HuH-7 (cell line): ENCODE measurements around the gene ABCB10.
"Not testable (repeated sequence)": the region's sequence is repeated elsewhere in the genome, so short reads cannot be mapped to it uniquely, and the experiment has no call there.

ENCODE experiments used
- DNase-seq: peaks from one replicate; pipeline ENCODE4 v3.0.0; 2011; ENCODE audit warnings: low spot score

ABCB10 gene

DNA sequence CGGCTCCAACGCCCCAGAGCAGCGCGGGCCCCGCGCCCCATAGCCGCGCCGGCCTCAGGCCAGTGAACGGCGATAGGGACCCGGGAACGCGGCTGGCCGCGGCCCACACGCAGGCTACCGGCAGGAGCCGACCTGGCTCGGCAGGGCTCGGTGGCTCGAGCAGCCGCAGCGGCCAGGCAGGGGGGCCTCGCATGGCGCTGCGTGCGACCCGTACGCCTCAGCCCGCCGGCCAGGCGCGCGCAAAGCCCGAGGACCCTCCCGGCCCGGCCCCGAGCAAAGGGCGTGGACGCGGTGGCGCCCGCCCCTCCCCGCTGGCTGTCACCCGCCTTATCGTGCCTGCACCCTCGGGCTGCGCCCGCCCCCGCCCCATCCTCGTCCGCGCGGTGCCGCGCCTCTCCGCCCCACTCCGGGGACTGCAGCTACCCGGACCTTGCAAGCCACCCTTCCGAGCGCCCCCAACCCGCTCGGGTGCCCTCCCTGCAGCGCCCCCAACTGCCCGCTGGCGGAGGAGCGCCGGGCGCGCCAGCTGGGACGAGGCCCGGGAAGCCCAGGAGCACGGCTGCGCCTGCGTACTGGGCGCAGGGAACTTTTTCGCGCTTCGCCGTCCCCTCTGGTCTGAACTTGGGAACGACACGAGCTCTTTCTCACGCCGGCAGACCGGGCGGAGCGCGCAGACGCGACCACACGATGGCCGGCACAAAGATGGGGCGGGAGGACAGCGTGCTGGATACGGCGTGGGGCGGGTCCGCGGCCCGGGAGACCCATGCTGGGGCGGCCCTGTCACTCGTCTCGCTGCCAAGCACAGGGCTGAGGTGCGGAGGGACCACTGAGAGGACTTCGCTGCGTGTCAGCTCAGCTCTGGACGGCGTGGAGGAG lies at the start of gene ABCB10:
Gene ABCB10 (minus strand): TSS at position 248 of the 876 bp plus-strand sequence. CDS start 55 bp downstream, at position 193.
- DNase-seq: peak; percentile 98

DNA sequence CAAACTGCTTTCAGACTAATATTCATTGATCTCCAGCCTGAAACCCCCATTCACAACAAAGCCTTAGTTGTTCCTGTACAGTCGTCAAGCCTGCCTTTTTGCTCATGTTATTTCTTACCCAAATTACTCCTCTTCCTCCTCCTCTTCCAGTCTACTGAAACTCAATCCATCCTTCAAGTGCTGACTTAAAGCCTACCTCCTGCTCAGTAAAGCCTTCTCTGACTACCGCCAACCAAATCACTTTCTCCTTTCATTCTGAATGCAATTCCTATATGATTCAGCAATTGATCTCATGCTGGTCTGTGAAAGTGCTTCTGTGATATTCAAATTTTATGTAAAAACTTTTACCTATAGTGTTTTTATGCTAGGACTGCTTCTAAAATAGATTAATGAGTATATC lies 48.9 kb upstream of the ABCB10 start:
- DNase-seq: no peak

DNA sequence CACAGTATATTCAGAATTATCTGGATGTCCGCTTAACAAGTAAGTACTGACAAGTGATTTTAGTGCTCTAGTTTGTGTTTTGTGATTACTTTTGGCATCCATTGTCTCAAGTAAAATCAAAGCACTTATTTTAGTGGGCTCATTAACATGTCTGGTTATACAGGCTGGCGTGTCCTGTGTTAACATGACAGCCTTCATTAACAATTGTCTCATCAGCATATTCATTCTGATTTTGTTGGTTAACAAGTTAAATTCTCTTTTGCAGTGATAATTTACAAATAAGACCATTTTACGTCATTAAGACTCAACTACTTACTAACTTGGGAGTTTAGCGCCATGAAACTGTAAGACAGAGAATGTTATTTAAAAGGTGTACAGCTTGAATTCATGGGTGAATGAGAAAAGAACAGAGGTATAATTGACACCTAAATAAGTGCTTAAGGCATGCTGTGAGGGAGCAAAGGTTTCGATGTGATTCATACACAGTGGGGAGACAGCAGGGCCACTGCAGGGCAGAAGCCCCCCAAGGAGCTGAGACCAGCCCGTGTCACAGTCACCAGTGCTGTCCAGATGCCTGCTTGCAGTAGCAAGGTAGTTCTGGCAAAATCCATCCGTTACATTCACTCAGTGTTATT lies 45.0 kb upstream of the ABCB10 start:
- DNase-seq: no peak

DNA sequence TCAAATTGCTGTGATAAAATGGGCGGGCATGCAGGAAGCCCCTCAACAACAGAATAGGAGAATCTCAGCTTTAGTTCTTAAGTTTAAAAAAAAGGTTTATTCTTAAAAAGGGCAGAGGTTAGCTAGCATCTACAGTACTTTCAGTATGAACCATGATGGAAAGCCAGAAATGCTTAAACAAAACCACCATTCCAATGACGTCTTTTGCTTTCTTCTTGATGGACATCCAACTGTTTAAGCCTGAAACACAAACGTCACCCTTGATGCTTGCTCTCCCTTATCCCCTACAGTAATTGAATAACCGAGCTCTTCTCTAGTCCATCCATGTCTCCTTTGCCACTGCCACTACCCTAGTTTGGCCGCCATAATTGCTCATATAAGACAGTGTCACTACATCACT lies 41.7 kb upstream of the ABCB10 start:
- no peak for DNase-seq

DNA sequence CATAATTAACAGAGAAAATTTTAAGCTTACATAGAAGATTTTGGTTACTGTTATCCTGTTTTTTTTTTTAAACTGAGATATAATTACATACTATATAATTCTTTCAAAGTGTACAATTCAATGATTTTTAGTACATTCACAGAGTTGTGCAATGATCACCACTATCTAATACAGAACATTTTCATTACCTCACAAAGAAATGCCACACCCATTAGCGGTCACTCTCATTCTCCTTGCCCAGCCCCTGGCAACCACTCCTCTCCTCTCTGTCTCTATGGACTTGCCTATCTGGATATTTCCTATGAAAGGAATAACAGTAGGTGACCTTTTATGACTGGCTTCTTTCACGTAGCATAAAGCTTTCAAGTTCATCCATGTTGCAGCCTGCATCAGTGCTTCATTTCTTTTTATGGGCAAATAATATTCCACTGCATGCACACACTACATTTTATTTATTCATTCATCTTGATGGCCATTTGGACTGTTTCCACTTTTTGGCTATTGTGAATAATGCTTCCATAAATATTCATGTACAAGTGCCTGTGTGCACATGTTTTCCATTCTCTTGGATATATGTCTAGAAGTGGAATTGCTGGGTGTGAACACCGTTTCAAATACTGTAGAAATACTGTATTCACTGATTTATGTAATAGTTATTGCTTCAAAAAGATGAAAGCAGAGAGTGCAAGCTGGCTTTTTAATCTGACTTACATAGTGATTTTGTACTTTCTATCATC lies 40.9 kb upstream of the ABCB10 start:
- no peak for DNase-seq

DNA sequence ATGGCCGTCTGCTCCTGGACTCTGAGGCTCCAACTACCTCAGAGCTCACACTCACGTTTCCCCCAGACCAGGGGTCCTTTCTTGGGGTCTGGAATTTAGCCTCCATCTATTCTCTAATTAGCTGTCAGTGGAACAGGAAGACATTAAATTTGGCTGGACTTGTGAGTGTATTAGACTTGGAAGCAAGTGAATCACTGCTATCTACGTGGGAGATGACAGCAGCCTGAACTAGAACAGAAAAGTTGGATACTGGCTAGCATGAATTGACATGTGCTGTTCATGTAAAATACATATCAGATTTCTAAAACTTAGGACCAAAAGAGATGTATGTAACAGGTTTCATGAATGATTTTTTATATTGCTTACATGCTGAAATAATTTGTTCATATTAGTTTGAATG lies 39.4 kb upstream of the ABCB10 start:
- DNase-seq: no peak

DNA sequence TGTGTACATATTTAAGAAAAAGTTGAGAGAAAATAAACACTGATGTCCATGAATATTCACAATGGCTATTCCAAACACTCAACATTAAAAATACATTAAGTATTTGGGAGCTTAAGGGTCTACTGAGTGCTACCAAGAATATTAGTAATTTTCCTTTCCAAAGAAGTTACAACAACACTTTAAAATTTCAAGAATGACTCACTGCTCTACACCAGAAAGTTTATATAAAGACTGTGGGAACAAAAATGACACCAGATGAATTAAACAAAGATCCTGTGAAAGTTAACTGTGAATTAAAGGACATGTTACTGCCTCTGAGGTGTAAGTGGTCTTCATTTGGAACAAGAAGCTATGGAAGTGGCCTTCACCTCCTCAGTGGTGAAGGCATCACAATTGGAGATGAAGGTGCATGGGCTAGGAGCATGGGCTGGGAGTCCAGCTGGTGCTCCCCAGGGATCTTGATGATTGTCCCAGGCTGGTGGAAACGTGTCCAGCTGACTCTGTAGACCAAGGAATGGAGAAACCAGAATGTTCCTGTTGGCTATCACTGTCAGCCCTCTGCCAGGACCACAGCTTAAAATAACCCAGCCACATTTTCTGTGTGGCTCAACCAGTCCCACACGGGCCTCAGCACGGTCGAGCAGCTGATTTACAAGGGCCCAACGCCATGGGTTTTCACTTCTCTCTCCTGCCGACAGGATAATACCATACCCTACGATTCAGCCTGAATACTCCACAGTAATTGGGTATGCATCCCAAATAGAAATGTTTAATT lies 38.6 kb upstream of the ABCB10 start:
- DNase-seq: no peak

DNA sequence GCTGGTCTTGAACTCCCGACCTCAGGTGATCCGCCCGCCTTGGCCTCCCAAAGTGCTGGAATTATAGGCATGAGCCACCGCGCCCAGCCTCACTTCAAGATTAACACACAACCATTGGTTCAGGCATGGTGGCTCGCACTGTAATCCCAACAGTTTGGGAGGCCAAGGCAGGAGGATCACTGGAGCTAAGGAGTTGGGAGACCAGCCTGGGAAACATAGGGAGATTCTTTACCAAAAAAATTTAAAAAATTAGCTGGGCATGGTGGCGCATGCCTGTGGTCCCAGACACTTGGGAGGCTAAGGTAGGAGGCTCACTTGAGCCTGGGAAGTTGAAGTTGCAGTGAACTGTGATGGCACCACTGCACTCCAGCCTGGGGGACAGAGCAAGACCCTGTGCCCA lies 37.4 kb upstream of the ABCB10 start:
- DNase-seq: not testable (repeated sequence)

DNA sequence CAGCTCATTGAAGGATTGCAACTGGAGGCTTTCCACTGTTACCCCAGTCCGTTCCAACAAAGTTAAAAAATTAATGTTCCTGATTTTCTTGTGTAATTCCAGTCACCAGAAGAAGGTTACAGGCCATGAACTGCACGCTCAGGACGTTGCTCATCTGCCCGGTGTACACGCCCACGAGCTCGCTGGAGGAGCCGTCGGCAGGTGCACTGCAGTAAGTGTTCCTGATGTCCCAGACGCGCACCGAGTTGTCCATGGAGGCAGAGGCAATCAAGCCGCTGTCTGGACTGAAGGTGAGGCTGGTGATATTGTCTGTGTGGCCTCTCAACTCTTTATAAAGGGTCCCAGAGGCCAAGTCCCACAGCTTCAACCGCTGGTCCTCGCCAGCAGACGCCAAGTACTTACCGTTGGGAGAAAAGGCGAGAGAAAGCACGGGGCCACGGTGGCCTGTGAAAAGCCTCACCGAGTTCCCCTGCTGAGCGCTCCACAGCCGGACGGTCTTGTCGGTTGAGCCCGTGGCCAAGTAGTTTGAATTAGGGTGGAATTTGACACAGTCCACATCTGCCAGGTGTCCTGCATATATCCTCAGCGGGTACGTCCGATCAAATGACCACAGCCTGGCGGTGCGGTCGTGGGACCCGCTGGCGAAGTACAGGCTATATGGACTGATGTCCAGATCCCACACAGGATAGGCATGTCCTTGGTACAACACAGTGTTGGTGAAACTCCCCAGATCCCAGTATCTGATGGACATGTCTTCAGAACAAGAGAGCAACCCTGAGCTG lies 35.9 kb upstream of the ABCB10 start:
- no peak for DNase-seq

DNA sequence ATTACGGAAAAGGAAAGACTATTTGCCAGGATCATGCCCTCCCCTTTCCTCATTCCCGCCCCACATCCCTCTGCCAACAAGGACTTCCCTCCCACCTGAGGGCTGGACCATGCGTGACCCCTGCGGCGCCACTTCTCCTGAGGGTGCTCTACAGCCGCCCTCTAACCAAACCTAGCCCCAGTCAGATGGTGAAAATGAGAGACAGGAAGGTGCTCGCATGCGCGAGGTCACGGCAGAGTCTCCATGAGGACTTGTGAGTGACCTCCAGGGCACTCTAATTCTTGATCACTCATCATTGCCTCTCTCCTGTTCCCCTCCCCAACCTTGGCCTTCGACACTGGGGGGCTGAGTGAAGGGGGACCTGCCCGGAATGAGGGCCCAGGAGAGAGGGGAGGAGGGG lies 35.3 kb upstream of the ABCB10 start:
- no peak for DNase-seq

DNA sequence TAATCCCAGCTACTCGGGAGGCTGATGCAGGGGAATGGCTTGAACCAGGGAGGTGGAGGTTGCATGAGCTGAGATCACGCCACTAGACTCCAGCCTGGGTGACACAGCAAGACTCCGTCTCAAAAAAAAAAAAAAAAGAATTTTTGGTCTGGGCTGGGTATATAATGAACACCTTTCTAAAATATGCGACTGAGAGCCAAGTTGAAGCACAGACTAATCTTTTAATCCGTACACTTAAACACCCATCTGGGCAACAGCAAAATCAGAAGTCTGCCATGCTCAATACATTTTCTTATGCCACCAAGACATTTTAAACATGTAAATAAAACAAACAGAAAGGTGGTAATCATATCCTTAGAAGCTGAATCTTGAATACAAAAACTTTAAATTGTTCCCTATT lies 31.6 kb upstream of the ABCB10 start:
- no peak for DNase-seq

DNA sequence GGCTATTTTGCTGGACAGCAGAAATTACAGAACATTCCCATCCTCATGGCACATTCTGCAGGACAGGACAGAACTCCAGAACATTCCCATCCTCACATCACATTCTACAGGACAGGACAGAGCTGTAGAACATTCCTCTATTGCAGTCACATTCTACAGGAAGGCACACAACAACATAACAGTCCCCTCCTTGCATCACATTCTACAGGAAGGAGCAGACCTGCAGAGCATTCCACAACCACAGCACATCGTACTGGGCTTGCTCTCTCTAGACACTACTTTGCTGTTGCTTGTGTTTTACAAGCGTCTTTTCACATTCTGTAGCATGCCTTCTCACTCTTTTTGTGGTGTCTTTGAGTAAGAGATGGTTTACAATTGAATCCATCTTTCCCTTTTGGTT lies 26.8 kb upstream of the ABCB10 start:
- no peak for DNase-seq

DNA sequence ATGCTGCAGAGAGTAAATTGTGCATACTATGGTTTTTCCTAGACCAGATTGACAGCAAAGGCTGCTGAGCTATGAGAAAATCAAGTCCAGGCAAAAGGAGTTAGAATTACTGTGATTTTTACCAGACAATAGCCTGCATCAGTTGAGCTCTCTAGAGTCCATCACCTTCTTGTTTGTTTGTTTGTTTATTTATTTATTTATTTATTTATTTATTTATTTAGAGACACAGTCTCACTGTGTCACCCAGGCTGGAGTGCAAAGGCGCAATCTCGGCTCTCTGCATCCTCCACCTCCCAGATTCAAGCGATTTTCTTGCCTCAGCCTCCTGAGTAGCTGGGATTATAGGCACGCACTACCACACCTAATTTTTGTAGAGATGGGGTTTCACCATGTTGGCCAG lies 24.2 kb upstream of the ABCB10 start:
- DNase-seq: no peak

DNA sequence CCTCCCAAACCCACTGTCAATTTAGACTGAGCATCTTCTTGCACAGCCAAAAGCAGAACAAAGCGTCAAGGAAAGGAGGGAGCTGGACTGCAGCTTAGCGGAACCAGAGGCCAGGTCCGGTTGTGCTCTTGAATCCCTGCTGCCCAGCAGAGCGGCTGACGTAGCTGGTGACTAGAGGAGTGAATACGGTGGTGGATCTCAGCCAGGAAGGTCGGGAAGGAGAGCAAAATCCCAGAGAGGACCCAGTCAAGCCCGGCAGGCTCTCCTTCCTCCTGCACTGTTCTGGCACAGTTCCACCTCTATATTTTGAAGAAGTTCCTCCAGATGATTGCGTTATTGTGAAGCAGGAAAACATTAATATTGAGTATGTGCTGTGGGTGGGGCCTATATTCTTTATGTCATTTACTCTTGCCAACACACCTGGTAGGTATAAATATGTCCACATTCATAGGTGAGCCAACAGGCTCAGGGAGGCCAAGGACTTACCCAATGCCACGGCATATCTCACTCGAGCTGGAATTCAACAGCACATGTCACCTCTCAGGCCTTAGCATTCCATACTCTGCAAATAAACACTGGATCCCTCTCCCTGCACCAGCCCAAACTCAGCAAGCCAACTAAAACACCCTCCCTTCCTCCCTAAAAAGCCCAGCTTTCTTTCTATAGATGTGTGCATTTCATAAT lies 23.6 kb upstream of the ABCB10 start:
- no peak for DNase-seq

DNA sequence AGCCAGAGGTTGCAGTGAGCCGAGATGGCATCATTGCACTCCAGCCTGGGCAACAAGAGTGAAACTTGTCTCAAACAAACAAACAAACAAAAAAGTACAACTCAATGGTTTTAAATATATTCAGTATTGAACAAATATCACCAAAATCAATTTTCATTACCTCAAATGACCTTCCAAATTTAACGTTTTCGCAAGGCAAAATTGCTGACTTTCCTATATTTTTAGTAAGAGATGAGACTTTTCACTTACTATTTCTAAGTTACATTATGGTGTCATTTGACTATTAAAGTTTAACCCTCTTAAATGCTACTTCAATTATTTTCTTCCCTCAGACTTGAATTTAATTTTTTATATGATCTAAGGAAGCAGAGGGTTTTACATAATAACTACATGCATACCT lies 23.0 kb upstream of the ABCB10 start:
- DNase-seq: no peak

DNA sequence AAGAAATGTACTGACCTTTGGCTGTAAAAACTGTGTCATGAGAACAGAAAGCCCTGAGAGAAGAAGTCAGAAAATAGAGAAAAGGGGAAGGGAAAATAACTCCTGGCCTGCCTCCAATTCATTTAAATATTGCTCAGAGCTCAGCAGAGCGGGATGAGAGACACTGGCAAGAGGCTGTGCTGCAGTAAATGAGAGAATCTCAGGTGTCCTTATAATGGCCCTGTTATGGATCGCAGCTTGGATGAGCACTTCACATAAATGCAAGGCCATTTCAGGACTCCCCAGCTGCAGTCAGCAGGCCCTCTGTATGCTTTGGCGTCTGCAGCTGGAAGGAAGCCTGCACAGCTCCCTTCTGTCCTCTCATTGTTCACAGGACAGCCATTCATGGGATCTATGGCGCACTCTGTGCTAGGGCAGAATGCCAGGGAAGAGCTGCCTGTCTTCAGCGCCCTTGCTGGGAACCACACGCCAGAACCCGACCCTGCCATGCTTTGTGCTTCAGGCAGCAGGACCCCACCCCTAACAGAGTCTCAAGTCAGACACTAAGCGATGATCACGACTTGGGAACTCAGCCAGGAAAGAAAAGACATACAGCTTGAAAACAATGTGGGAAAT lies 20.7 kb upstream of the ABCB10 start:
- DNase-seq: no peak

DNA sequence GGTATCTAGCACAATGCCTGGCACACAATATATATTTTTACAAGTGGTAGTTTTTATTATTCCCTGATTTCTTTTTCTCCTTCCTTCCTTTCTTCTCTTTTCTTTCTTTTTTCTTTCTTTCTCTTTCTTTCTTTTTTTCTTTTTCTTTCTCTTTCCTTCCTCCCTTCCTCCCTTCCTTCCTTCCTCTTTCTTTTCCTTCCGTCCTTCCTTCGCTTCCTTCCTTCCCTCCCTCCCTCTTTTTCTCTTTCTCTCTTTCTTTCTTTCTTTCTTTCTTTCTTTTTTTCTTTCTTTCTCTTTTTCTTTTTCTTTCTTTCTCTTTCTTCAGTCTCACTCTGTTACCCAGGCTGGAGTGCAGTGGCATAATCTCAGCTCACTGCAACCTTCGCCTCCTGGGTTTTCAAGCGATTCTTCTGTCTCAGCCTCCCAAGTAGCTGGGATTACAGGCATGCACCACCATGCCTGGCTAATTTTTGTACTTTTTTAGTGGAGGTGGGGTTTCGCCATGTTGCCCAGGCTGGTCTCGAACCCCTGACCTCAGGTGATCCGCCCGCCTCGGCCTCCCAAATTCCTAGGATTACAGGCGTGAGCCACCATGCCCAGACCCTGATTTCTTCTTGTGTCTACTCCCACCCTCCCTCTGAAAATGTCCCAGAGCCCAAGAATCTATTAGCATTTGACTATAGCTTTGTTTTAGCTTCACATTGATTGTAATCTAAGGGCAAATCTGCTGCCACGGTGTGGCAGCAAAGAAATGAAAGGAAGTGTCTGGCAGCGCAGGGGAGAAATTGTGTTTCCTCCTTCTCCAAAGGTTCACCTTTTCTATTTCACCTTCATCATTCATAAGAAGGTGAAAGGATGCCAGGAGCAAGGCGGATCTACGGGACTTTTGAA lies 19.9 kb upstream of the ABCB10 start:
- DNase-seq: no peak

DNA sequence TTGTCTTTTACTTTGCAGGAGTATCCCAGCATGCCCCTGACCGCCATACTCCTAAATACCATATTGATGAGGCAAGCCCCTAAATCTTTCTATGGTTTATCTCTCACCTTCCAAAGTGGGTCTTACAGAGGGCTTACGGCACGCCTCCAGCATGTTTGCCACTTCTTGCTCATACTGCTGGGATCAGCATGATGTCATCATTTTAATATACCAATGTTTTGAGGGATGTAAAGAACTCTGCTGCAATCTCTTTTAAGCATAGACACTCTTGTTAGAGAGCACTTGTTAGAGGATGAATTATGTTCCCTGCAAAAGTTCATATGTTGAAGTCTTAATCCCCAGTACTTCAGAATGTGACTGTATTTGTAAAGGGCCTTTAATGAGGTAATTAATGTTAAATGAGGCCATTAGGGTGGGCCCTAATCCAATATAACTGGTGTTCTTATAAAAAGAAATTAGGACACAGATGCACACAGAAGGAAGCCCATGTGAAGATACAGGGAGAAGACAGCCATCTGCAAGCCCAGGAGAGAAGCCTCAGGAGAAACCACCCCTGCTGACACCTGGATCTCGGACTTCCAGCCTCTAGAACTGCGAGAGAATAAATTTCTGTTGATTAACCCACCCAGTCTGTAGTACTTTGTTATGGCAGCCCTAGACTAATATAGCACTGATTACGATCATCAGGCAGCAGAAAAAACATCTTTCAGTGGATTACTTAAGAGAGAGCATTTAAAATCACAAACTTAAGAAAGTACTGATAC lies 16.4 kb upstream of the ABCB10 start:
- no peak for DNase-seq

DNA sequence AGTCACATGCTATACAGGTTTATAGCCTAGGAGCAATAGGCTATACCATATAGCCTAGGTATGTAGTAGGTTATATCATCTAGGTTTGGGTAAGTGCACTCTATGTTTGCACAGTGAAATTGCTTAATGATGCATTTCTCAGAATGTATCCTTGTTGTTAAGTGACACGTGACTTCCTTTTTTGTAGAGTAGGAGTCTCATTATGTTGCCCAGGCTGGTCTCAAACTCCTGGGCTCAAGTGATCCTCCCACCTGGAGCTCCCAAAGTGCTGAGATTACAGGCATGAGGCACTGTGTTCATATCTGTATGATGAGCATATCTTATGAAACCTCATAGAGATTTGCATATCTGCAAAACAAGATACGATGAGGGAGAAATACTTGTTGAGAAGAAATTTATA lies 13.8 kb upstream of the ABCB10 start:
- no peak for DNase-seq
